Eye (tissue), 1 donor: Measurements from ENCODE around the gene TRIM73.
"Not testable (repeated sequence)": the region's sequence is repeated elsewhere in the genome, so short reads cannot be mapped to it uniquely, and the experiment has no call there.

Experiments
- DNase-seq: peaks from one replicate; pipeline ENCODE4 v3.0.0-alpha.2; 2015

TRIM73 gene

GRCh38 chr7:75395329-75395728 is at the start of gene TRIM73:
TRIM73 (plus strand) TSS chr7:75395629; CDS start chr7:75398934, 3,305 bp downstream.
- DNase-seq: not testable (repeated sequence)

- peak; percentile 61 for DNase-seq
Observed at GRCh38 chr7:75358671-75359541, 36.5 kb upstream of the TRIM73 start.

GRCh38 chr7:75359542-75359848 is 35.9 kb upstream of the TRIM73 start:
- not testable (repeated sequence) for DNase-seq

GRCh38 chr7:75364079-75364478 is 31.4 kb upstream of the TRIM73 start:
- not testable (repeated sequence) for DNase-seq

- DNase-seq: not testable (repeated sequence)
Observed at GRCh38 chr7:75366643-75367042, 28.8 kb upstream of the TRIM73 start.

GRCh38 chr7:75367313-75367712 is 28.1 kb upstream of the TRIM73 start:
- not testable (repeated sequence) for DNase-seq

GRCh38 chr7:75374144-75374518 is 21.3 kb upstream of the TRIM73 start:
- not testable (repeated sequence) for DNase-seq

- not testable (repeated sequence) for DNase-seq
Observed at GRCh38 chr7:75374519-75375317, 20.7 kb upstream of the TRIM73 start.

GRCh38 chr7:75393194-75393593 is 2.2 kb upstream of the TRIM73 start:
- not testable (repeated sequence) for DNase-seq

- DNase-seq: not testable (repeated sequence)
Observed at GRCh38 chr7:75397865-75398264, 2.4 kb downstream of the TRIM73 start.

GRCh38 chr7:75398771-75399700 is 3.6 kb downstream of the TRIM73 start:
- not testable (repeated sequence) for DNase-seq

GRCh38 chr7:75400575-75400974 is 5.1 kb downstream of the TRIM73 start:
- not testable (repeated sequence) for DNase-seq

GRCh38 chr7:75403455-75404443 is 8.3 kb downstream of the TRIM73 start:
- DNase-seq: not testable (repeated sequence)

- DNase-seq: not testable (repeated sequence)
Observed at GRCh38 chr7:75404663-75405062, 9.2 kb downstream of the TRIM73 start.

- not testable (repeated sequence) for DNase-seq
Observed at GRCh38 chr7:75409880-75410822, 14.7 kb downstream of the TRIM73 start.

GRCh38 chr7:75410823-75411173 is 15.4 kb downstream of the TRIM73 start:
- DNase-seq: not testable (repeated sequence)

- DNase-seq: not testable (repeated sequence)
Observed at GRCh38 chr7:75414204-75414603, 18.8 kb downstream of the TRIM73 start.

GRCh38 chr7:75414708-75415427 is 19.4 kb downstream of the TRIM73 start:
- not testable (repeated sequence) for DNase-seq

- not testable (repeated sequence) for DNase-seq
Observed at GRCh38 chr7:75415428-75415817, 20.0 kb downstream of the TRIM73 start.
